Measurements from ENCODE around the gene LTBP1.
"Not testable (repeated sequence)": the region's sequence is repeated elsewhere in the genome, so short reads cannot be mapped to it uniquely, and the experiment has no call there.

Gene LTBP1

GRCh38 chr2:32946314-32947075 is at the start of gene LTBP1:
TSS of gene LTBP1 (plus strand) at chr2:32946953. CDS start at chr2:32947325, 372 bp downstream.
- DNase-seq (ENCODE audit: low spot score): peak; percentile 78

DNA sequence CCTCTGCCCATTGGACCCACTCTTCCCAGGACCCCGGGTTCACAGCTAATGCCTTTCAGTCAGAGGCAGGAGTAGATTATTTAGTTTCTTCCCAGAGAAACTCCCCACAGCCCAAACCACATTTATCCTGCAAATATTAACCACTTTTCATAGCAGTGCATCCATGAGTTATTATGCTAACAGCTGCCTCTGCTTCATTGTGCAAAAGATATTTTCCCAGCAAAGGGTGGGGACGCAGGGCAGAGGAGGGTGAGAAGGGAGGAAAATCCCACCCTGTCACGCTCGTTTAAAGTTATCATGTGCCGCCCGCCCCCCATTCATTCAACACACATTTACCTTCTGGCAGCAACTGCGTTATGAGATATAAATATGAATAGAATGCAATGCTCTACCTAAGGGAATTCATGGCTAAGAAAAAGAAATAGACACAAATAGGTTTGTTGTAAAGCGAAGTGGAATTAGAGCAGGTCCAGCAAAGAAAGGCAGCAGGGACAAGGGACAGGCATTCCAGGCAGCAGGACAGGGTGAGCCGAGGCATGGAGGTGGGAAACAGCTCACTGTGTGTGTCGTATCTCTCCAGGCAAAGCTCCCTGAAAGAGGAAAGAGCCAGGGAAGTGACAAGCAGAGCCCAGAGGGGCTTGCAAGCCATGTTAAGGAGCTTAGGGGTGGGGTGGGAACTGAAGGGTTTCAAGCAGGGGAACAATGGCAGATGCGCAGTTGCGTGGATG is 46.3 kb upstream of the LTBP1 start:
- DNase-seq (ENCODE audit: low spot score): no peak

DNA sequence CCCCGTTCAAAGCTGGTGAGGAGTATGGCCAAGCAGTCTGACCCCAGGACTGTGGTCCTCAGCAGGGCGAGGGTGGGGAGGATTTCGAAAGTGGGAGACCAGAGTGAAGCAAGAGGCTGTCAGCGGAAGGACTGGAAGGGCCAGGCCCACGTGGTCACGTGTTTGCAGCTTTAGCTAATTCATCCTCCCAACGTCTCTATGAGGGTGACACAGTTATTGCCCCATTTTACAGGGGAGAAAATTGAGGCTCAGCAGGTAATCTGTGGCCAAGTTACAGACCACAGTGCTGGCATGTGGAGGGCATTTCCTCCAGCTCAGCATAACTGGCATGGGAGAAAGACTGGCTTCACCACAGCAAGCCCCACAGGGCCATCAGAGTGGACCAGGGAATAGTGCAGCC is 45.4 kb upstream of the LTBP1 start:
- no peak for DNase-seq (ENCODE audit: low spot score)

- DNase-seq (ENCODE audit: low spot score): no peak
These were observed 44.6 kb upstream of the LTBP1 start for GRCh38 chr2:32902174-32902573.

DNA sequence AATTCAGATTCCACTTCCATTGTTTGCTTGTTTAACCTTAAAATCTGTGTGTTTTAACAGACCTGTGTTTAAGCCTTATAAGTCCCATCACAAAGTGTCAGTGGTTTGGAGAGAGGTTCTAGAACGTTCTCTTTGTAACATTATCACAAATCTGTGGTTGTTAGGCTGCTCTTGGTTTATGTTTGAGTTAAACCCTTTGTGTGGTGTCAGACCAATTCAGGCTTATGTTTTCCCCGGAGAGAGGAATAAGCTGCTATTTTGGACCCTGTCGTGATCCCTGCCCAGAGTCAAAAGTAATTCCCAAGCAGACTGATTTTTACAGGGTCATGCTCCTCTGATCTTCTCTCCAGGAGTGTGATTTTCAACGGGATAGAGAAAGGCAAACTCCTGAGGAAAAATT is 43.8 kb upstream of the LTBP1 start:
- DNase-seq (ENCODE audit: low spot score): no peak

DNA sequence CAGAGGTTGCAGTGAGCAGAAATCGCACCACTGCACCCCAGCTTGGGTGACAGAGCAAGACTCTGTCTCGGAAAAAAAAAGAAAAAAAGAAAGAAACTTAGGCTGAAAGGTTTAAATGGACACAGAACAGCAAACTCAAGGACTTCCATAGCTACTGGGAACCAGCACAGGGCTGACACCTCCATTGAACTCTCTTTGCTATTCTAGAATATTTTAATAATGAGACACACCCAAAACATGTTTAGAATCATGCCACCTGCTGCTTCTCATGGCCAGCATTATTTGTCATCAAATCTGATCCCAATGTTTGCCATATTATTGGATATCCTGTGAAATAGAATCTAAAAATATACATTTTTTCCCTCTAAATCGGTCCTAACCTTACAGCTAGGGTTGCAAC is 42.7 kb upstream of the LTBP1 start:
- no peak for DNase-seq (ENCODE audit: low spot score)

DNA sequence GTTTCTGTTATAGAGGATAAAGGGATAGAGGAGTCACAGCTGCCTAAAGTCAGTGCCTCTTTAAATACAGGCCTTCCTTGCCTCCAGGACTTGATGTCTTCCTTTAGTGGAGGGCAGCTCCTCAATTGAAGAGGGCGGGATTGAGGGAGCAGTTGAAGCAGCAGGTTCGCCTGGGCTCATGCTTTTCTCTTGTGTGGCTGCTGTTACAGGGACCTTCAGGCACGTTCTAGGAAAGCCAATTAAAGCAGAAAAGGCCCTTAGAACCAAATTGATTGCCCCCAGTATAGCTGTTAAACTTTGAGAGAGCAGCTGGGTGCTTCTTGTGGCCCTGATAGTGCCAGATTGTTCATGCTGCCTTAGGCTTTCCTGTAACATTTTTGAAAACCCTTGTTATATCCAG is 42.0 kb upstream of the LTBP1 start:
- DNase-seq (ENCODE audit: low spot score): no peak

- DNase-seq (ENCODE audit: low spot score): no peak
These were observed 41.5 kb upstream of the LTBP1 start for GRCh38 chr2:32905270-32905669.

DNA sequence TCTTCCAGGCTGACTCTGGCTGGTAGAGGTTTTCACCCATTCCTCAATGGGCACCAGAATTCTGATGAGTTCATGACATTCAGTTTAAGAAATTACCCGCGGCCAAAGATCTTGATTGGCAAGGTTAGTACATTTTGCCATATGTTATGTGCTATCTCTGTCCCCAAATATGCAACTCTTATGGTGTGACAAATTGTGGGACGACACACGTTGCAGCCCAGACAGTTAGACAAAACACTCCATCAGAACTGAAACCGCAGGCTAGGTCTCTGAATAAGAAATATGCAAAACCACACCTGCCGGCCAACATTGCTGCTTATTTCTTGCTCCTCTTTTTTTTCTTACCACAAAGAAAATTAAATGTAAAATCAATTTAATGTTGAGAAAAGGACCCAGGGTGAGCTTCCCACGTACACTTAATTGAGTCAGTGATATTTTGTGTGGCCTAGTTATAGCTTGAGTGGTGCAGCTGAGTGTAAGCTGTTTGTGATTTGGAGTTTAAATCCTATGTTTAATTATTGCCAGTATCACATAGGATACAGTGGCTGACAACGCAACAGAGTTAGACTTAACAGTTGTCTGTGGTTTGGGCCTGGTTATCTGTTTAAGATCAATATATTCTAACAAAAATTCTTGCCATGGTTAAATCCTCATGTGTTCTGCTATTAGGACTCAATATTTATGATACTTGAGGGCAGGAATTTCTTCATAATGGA is 35.7 kb upstream of the LTBP1 start:
- DNase-seq (ENCODE audit: low spot score): no peak

GRCh38 chr2:32915694-32916093 is 31.1 kb upstream of the LTBP1 start:
- no peak for DNase-seq (ENCODE audit: low spot score)

GRCh38 chr2:32918774-32919173 is 28.0 kb upstream of the LTBP1 start:
- DNase-seq (ENCODE audit: low spot score): no peak

- DNase-seq (ENCODE audit: low spot score): not testable (repeated sequence)
These were observed 26.9 kb upstream of the LTBP1 start for GRCh38 chr2:32919901-32920300.

DNA sequence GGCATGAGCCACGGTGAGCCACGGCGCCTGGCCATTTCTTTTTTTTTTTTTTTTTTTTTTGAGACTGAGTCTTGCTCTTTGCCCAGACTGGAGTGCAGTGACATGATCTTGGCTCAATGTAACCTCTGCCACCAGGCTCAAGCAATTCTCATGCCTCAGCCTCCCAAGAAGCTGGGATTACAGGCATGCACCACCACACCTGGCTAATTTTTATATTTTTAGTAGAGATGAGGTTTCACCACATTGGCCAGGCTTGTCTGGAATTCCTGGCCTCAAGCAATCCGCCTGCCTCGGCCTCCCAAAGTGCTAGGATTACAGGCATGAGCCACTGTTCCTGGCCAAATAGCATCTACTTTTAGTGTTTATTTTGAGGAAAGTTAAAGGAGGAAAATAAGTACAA is 25.3 kb upstream of the LTBP1 start:
- DNase-seq (ENCODE audit: low spot score): not testable (repeated sequence)

DNA sequence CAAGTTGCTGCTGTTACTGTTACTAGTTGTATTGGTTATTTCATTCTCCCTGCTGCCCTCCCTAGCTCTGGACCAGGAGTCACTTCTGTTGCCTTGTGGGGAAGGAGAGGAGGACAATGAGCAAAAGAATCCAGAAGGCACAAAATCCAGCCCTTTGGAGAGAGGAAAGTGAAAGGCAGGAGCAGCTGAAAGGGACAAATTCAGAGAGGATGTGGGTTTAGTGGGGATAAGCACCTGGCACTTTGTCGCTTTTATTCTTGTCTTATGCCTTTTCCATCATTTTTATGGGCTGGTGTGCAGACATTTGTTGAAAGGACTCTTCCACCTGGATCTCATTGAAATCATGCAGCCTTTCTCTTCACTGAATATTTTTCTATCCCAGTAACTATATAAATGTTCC is 24.3 kb upstream of the LTBP1 start:
- no peak for DNase-seq (ENCODE audit: low spot score)

GRCh38 chr2:32923109-32923508 is 23.6 kb upstream of the LTBP1 start:
- DNase-seq (ENCODE audit: low spot score): no peak

- DNase-seq (ENCODE audit: low spot score): no peak
These were observed 21.4 kb upstream of the LTBP1 start for GRCh38 chr2:32925283-32925815.

GRCh38 chr2:32925976-32926707 is 20.6 kb upstream of the LTBP1 start:
- no peak for DNase-seq (ENCODE audit: low spot score)

DNA sequence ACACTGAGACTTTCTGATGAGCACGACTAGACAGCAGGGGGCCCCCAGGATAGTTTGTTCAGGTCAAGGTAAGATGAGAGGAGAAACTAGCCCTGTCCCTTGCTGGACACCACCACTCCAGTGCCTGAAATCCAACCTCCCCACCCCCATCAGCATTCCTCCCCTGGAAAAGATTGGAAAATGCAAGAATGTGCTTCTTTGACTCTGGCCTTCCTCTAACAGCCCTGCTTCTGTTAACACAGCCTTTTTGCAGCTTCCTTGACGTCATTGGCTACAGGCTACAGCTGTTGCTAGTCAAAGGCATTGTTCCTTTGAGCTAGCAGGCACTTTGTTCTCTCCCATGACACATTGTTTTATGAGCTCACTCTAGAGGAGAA is 20.1 kb upstream of the LTBP1 start:
- DNase-seq (ENCODE audit: low spot score): peak; percentile 5

DNA sequence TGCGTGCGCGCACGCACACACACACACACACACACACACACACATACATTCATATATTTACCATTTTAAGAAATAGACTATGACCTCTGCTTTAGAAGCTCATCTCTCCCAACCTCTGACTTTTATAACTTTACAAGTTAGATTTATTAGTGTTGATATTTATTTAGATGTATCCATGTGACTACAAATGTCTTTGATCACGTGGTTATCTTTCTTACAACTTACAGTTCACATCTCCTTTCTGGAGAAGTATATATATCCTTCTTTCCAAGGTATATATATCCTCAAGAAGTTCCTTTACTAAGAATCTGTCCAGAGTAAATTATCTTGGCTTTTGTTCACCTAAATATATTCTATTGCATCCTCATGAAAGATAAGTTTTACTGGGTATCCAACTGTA is 16.3 kb upstream of the LTBP1 start:
- DNase-seq (ENCODE audit: low spot score): no peak

DNA sequence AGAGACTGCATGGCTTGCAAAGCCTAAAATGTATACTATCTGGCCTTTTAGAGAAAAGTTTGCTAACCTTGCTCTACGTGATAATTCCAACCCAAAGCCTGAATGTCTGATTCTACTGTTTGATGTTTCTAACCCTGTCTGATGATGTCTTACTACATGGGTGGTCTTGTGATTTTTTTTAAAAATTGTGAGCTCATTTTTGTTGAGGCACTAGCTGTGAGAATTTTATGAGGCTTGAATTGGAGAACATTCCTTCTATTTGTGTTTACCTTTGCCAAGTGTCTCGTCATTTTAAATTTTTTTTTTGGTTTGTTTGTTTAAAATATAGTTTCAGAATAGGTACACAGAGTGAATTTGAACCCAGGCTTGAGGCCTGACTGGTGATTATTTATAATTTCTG is 15.2 kb upstream of the LTBP1 start:
- DNase-seq (ENCODE audit: low spot score): no peak

DNA sequence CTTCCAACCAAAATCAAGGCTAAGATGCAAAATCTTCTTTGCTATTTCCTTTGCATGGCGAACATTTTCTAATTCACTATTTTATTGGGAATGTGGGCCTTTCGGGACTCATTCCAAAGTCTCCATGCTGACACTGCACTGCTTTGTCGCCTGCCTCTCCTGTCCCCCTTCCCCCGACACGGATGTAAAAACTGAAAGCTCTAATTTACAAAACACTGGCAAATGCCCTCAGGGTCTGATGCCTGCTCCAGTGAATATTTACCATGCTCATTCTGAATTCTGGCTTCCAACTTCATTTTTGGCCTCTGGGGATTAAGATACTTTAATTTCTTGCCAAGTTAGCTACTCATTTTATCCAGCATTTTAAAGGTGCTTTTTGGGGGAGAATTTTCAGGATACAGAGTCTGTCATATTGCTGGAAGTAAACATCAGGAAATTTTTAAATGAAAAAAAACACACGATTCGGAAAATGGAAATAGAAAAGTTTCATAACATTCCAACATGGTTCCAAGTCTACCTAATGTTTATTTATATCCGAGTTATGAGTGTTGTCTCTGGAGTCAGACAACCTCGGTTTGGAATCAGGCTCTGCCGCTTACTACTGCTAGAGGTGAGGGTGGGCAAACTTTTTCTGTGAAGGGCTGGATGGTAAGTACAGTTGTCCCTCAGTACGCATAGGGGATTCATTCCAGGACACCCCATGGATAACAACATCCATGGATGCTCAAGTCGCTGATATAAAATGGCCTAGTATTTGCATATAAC is 14.6 kb upstream of the LTBP1 start:
- no peak for DNase-seq (ENCODE audit: low spot score)

Data from hepatic stellate cell (primary cell).